Neural cell (in vitro differentiated cells): ENCODE data around the gene KRTAP5-9. TPM values are rescaled to one million over a fixed set of nuclear protein-coding genes. Genes with fewer than 3 reads are reported as not detected.
"Not testable (repeated sequence)": the region's sequence is repeated elsewhere in the genome, so short reads cannot be mapped to it uniquely, and the experiment has no call there.

ENCODE experiments used
- H2AFZ ChIP-seq: fragments of 200-600, 300-800 bp; sonication (generic), shearing (Covaris generic); 2 replicates; pipeline ENCODE4 v1.6.0; 2014; ENCODE audit warnings: low read depth, mild to moderate bottlenecking, antibody characterized with exemption, low read length, moderate library complexity
- H3F3A ChIP-seq: fragments of 200-600 bp; shearing (Covaris generic); 2 replicates; pipeline ENCODE4 v1.6.1; 2016; ENCODE audit warnings: mild to moderate bottlenecking, moderate library complexity, mixed read lengths, antibody characterized with exemption, low read length; ENCODE audit not compliant: insufficient read depth, poor library complexity, severe bottlenecking
- H3K27ac ChIP-seq: fragments of 200-600, 300-800 bp; sonication (generic), shearing (Covaris generic); 2 replicates; pipeline ENCODE4 v1.5.1; 2014; ENCODE audit warnings: mild to moderate bottlenecking, low read length, moderate library complexity
- H3K27me3 ChIP-seq: fragments of 300-800, 200-600 bp; sonication (generic), shearing (Covaris generic); 2 replicates; pipeline ENCODE4 v1.6.0; 2014; ENCODE audit warnings: mild to moderate bottlenecking, low read depth, low read length, moderate library complexity; ENCODE audit not compliant: insufficient read depth
- H3K36me3 ChIP-seq: fragments of 300-800, 200-600 bp; sonication (generic), shearing (Covaris generic); 2 replicates; pipeline ENCODE4 v1.5.1; 2014; ENCODE audit warnings: mild to moderate bottlenecking, antibody characterized with exemption, low read length, moderate library complexity; ENCODE audit not compliant: insufficient read depth
- H3K4me2 ChIP-seq: fragments of 300-800, 200-600 bp; sonication (generic), shearing (Covaris generic); 2 replicates; pipeline ENCODE4 v1.6.0; 2014; ENCODE audit warnings: mild to moderate bottlenecking, low read length
- H3K4me3 ChIP-seq: fragments of 300-800, 200-600 bp; sonication (generic), shearing (Covaris generic); 2 replicates; pipeline ENCODE4 v1.5.1; 2014; ENCODE audit warnings: mild to moderate bottlenecking, low read length, moderate library complexity
- H3K79me2 ChIP-seq: fragments of 200-600 bp; shearing (Covaris generic); replicated peaks from 2 replicates; pipeline ENCODE4 v1.6.0; 2014; ENCODE audit warnings: mild to moderate bottlenecking, low read length, moderate library complexity; ENCODE audit not compliant: insufficient read depth
- H3K9ac ChIP-seq: fragments of 300-800, 200-600 bp; sonication (generic), shearing (Covaris generic); 2 replicates; pipeline ENCODE4 v1.6.1; 2016; ENCODE audit warnings: mild to moderate bottlenecking, low read length, mixed read lengths
- H3K9me2 ChIP-seq: fragments of 200-600 bp; shearing (Covaris generic); 2 replicates; pipeline ENCODE4 v1.6.1; 2016; ENCODE audit warnings: mild to moderate bottlenecking, low read length, mixed read lengths; ENCODE audit not compliant: insufficient read depth
- H3K9me3 ChIP-seq: fragments of 200-600, 300-800 bp; sonication (generic), shearing (Covaris generic); 2 replicates; pipeline ENCODE4 v1.6.1; 2016; ENCODE audit warnings: mild to moderate bottlenecking, mixed run types, low read length, moderate library complexity, mixed read lengths
- H4K20me1 ChIP-seq: fragments of 200-600 bp; shearing (Covaris generic); 2 replicates; pipeline ENCODE4 v1.6.1; 2016; ENCODE audit warnings: mild to moderate bottlenecking, mixed run types; ENCODE audit not compliant: insufficient read depth
- polyA plus RNA-seq: library from polyadenylated mRNA; depleted of rRNA; stranded (reverse); fragments of >200 nt; gene quantifications from 2 replicates; pipeline ENCODE4 v1.2.3, GENCODE V29; 2014
- small RNA-seq, 3 experiments: library from RNA; depleted of rRNA; stranded (forward); fragments of <200 nt; gene quantifications; one replicate each; pipeline ENCODE3, GENCODE V24; 2012

The KRTAP5-9 gene
- polyA plus RNA-seq, 1 donor from 2014 or later, result not detected

DNA sequence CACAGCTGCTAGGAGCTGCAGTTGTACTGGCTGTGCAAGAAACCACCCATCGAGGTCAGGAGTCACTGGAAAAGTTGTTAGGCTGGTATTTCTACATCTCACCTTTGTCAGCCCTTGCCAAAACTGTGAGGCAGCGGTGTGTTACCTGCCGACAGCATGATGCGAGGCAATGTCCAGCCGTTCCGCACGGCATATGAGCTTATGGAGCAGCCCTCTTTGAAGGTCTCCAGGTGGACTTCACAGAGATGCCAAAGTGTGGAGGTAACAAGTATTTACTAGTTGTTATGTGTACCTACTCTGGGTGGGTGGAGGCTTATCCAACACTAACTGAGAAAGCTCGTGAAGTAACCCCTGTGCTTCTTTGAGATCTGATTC lies 41.3 kb downstream of the KRTAP5-9 start:
- H3K9me2 ChIP-seq, H3K27me3 ChIP-seq, H4K20me1 ChIP-seq, H3K9me3 ChIP-seq, H3K4me2 ChIP-seq, H3K36me3 ChIP-seq, H2AFZ ChIP-seq, H3K79me2 ChIP-seq, H3K4me3 ChIP-seq, H3F3A ChIP-seq, H3K9ac ChIP-seq, H3K27ac ChIP-seq: not testable (repeated sequence)

Small RNAs within 50 kb of the gene (small RNA-seq; reads per million reads assigned to genes)
- gene AP000867.1 (0 reads per million in 3 experiments), gene KRTAP5-14P (0 reads per million in 3 experiments)

Other genes with a start within 250 kb of the KRTAP5-9 start
- 30.1 and 37.9 TPM in 2 replicates for gene DHCR7, start 100.0 kb upstream of the KRTAP5-9 start, polyA plus RNA-seq
- gene NADSYN1, start 95.2 kb upstream of the KRTAP5-9 start, polyA plus RNA-seq, result 66.9 and 76.8 TPM in 2 replicates
- gene KRTAP5-7, start 21.2 kb upstream of the KRTAP5-9 start, polyA plus RNA-seq, result 0.56 and 1.2 TPM in 2 replicates
- gene KRTAP5-8, start 10.4 kb upstream of the KRTAP5-9 start, polyA plus RNA-seq, result not detected in 2 replicates
- 0.62 TPM in 1 of 2 replicates, not detected in the other for gene KRTAP5-10, start 17.1 kb downstream of the KRTAP5-9 start, polyA plus RNA-seq
- gene KRTAP5-11, start 34.5 kb downstream of the KRTAP5-9 start, polyA plus RNA-seq, result not detected in 2 replicates